Measurements from ENCODE around the gene ESYT3.
"Not testable (repeated sequence)": the region's sequence is repeated elsewhere in the genome, so short reads cannot be mapped to it uniquely, and the experiment has no call there.

The ESYT3 gene

DNA sequence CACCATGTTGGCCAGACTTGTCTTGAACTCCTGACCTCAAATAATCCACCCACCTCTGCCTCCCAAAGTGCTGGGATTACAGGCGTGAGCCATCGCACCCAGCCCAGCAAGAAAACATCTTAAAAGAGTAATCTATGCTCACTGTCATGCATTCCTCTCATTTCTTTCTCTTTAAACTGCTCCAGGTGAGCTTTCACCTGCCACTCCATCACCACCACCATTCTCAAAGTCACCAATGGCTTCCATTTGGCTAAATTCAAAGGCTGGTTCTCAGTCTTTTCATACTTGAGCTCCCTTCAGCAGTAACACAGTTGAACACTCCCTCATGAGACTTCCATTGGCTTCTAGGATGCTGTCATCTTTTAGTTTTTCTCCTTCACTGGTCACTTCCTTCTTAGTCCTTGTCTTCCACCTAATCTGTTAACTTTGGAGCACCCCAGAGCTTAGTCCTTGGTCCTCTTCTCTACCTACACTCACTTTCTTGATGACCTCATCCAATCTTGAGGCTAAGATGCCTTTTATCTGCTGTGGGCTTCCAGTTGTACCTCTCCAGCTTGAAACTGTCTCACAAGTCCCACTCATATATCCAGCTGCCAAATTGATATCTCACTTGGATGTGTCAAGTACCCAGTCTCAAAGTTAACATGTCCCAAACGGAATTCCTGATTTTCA, 27.0 kb upstream of the ESYT3 start:
- DNase-seq (ENCODE audit: low spot score) = no peak
- in situ Hi-C loops (cut with MboI; ENCODE audit: low pct_unique_long_range_greater_than_20kb, low sequenced_read_pairs, unreplicated experiment) = no loop called here
- TF ChIP-seq, protein P1, sequence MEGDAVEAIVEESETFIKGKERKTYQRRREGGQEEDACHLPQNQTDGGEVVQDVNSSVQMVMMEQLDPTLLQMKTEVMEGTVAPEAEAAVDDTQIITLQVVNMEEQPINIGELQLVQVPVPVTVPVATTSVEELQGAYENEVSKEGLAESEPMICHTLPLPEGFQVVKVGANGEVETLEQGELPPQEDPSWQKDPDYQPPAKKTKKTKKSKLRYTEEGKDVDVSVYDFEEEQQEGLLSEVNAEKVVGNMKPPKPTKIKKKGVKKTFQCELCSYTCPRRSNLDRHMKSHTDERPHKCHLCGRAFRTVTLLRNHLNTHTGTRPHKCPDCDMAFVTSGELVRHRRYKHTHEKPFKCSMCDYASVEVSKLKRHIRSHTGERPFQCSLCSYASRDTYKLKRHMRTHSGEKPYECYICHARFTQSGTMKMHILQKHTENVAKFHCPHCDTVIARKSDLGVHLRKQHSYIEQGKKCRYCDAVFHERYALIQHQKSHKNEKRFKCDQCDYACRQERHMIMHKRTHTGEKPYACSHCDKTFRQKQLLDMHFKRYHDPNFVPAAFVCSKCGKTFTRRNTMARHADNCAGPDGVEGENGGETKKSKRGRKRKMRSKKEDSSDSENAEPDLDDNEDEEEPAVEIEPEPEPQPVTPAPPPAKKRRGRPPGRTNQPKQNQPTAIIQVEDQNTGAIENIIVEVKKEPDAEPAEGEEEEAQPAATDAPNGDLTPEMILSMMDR (IDR thresholded peaks at IDR 0.05; ENCODE audit: extremely low read depth, insufficient read depth, missing control alignments) = no peak

DNA sequence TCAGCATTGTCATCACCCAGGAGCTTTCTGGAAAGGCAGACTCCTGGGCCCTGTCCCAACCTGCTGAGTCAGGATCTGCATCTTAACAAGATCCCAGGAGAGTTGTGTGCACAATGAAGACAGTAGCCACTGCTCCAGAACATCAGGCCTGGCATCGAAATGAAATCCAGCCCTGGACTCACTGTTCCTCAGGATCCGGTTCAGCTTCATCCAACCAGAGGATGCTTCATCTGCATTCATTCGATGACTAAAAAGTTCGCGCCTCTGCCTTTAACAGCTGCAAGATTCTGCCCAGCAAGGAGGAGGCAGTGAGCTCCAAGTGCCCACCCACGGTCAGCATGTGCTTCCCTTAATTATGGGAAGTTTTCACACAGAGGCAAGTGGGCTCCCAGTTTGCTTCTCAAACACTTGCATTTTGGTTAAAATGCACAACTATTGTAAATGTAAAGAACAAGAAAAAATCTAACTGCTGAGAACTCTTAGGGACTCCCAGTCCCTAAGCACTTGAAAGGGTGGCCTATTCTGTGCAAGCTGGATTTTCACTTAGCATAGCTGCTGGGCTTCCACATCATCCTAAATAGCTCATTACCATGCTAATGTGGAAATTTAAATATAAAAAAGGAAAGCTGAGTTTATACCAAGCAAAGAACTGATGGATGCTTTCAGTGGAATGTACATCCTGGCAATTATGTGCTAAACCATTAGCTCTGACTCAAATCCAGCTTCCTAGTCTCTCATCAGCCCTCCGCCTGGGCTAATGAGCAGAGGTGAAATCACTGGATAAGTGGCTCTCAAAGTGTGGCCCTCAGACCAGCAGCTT, 25.5 kb upstream of the ESYT3 start:
- TF ChIP-seq, protein P1 (IDR thresholded peaks at IDR 0.05; ENCODE audit: extremely low read depth, insufficient read depth, missing control alignments) = no peak
- in situ Hi-C loops (cut with MboI; ENCODE audit: low pct_unique_long_range_greater_than_20kb, low sequenced_read_pairs, unreplicated experiment) = no loop called here
- DNase-seq (ENCODE audit: low spot score) = no peak

DNA sequence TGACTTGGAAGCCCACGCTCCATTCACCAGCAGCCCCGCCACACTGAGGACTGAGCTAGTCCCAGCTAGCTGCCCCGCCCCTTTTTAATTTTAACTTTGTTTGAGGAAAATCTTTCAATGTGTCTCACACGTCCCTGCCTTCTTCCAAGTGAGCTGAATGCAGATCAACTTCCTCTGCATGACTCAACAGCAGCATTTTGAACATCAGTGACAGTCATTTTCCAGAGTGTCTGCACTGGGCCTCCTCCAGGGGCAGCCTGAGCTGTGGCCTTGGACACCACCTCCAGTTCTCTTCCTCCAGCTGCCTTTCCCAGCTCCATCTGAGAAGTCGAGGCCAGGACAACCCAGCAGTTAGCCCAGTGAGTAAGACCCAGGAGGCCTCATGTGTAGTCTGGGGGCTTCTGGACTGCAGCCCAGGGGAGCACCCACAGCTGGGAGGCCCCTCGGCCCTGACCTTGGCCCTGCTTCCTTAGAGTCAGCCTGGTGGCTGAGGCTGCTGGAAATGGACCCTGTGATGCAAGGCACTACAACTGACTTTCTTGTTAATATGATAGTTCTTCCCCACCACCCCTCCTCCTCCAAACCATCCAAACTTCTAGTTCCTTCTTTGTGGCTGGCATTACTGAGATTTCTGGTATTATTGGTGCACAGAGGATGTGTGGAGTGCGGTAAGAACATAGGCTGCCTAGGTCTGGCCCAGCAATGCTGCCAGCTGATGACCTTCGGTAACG, 21.4 kb upstream of the ESYT3 start:
- TF ChIP-seq, protein P1 (IDR thresholded peaks at IDR 0.05; ENCODE audit: extremely low read depth, insufficient read depth, missing control alignments) = no peak
- in situ Hi-C loops (cut with MboI; ENCODE audit: low pct_unique_long_range_greater_than_20kb, low sequenced_read_pairs, unreplicated experiment) = no loop called here
- DNase-seq (ENCODE audit: low spot score) = no peak

DNA sequence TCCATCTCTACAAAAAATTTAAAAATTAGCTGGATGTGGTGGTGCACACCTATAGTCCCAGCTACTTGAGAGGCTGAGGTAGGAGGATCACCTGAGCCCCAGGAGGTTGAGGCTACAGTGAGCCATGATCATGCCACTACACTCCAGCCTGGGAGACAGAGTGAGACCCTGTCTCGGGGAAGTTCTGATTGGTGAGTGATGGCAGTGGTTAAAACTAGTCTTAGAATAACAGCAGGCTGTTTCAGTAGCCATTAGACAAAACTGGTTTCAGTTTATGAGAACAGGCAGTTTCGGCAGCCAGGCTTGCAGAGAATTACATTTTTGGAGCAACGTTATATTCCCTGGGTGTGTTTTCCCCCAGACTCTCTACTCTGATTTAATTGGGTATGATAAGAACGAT, 18.2 kb upstream of the ESYT3 start:
- DNase-seq (ENCODE audit: low spot score); in situ Hi-C loops (cut with MboI; ENCODE audit: low pct_unique_long_range_greater_than_20kb, low sequenced_read_pairs, unreplicated experiment): not testable (repeated sequence)

DNA sequence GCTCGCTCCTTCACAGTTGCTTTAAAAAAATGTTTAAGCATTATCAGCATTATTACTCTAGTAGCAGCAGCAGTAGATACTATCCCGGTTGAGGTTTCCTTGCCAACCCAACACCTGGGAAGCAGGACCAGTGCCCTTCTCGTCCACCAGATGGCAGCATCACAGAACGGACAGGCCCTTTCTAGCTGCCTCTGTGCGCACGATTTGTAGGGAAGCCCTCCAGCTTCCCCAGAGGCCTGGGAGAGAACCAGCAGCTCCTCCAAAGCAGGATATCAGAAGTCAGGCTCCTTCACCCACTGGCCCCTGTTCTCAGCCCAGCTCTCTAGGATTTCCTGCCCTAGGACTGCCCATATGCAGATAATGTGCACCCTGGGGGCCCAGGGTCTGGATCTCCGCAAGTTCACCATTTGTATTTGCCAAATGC, 16.8 kb upstream of the ESYT3 start:
- TF ChIP-seq, protein P1 (IDR thresholded peaks at IDR 0.05; ENCODE audit: extremely low read depth, insufficient read depth, missing control alignments) = peak; percentile 86
- in situ Hi-C loops (cut with MboI; ENCODE audit: low pct_unique_long_range_greater_than_20kb, low sequenced_read_pairs, unreplicated experiment) = no loop called here
- peak; percentile 75 for DNase-seq (ENCODE audit: low spot score)

DNA sequence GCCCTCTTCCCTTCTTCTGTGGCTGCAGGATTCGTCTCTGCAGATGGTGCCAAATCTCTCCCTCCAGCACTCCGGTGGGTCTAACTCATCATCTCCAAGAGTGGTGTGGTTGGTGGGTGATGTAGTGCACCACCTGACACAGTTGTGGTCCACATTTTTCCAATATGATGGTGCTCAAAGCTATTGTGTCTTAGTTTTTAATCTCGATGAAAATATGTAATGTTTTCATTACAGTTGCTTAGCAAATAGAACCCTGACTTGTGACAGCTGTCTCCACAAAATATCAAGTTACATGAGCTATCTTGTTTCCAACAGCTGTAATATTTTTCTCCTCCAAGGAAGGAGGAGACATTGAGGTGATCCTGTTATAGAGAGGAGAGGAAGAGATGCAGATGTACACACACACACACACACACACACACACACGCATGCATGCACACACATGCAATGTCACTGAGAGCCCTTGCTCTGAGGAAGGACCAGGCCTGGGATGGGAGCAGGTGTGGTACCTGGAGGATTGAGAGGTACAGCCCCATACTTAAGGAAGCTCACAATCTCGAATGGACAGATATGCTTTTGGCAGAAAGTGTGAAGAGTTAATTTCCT, 15.7 kb upstream of the ESYT3 start:
- no peak for DNase-seq (ENCODE audit: low spot score)
- in situ Hi-C loops (cut with MboI; ENCODE audit: low pct_unique_long_range_greater_than_20kb, low sequenced_read_pairs, unreplicated experiment) = no loop called here

More for the DNA sequence above, 15.7 kb upstream of the ESYT3 start:
- TF ChIP-seq, protein P1 (IDR thresholded peaks at IDR 0.05; ENCODE audit: extremely low read depth, insufficient read depth, missing control alignments) = no peak

Data from GM13977 (cell line).